Parathyroid adenoma (tissue), 2 donors: ENCODE results near the gene SPDYE2.
"Not testable (repeated sequence)": the region's sequence is repeated elsewhere in the genome, so short reads cannot be mapped to it uniquely, and the experiment has no call there.

Experiments used
- H2AFZ ChIP-seq: fragments of 300-600 bp; sonication (generic); one replicate; pipeline ENCODE4 v1.7.0; 2017; ENCODE audit warnings: antibody characterized with exemption, mild to moderate bottlenecking
- H3K27ac ChIP-seq: fragments of 300-600 bp; sonication (generic); one replicate; pipeline ENCODE4 v1.7.0; 2017
- H3K27me3 ChIP-seq: fragments of 300-600 bp; sonication (generic); one replicate; pipeline ENCODE4 v1.7.0; 2017; ENCODE audit warnings: low read length; ENCODE audit not compliant: control insufficient read depth, insufficient read depth
- H3K36me3 ChIP-seq: fragments of 300-600 bp; sonication (generic); one replicate; pipeline ENCODE4 v1.7.0; 2017; ENCODE audit warnings: low read length; ENCODE audit not compliant: control insufficient read depth, insufficient read depth
- H3K4me1 ChIP-seq: fragments of 300-600 bp; sonication (generic); one replicate; pipeline ENCODE4 v1.7.0; 2017; ENCODE audit warnings: control low read depth
- H3K4me2 ChIP-seq: fragments of 300-600 bp; sonication (generic); one replicate; pipeline ENCODE4 v1.7.0; 2017; ENCODE audit warnings: low read length
- H3K4me3 ChIP-seq: fragments of 300-600 bp; sonication (generic); one replicate; pipeline ENCODE4 v1.7.0; 2017; ENCODE audit warnings: low read depth, low read length
- H3K79me2 ChIP-seq: fragments of 300-600 bp; sonication (generic); one replicate; pipeline ENCODE4 v1.7.0; 2017; ENCODE audit warnings: control low read depth
- H3K9ac ChIP-seq: fragments of 300-600 bp; sonication (generic); one replicate; pipeline ENCODE4 v1.7.0; 2017; ENCODE audit warnings: mild to moderate bottlenecking
- H3K9me3 ChIP-seq: fragments of 300-600 bp; sonication (generic); one replicate; pipeline ENCODE4 v1.7.0; 2017; ENCODE audit warnings: low read length; ENCODE audit not compliant: control insufficient read depth
- donor health status: primary hyperparathyroidism.

SPDYE2 gene

GRCh38 chr7:102516951-102517350 lies 34.1 kb upstream of the SPDYE2 start:
- H3K27ac ChIP-seq, H3K79me2 ChIP-seq, H3K27me3 ChIP-seq, H3K36me3 ChIP-seq, H3K9me3 ChIP-seq, H3K4me2 ChIP-seq, H2AFZ ChIP-seq, H3K4me1 ChIP-seq, H3K4me3 ChIP-seq, H3K9ac ChIP-seq: not testable (repeated sequence)

- H2AFZ ChIP-seq, H3K4me3 ChIP-seq, H3K27ac ChIP-seq, H3K36me3 ChIP-seq, H3K4me2 ChIP-seq, H3K79me2 ChIP-seq, H3K9ac ChIP-seq, H3K27me3 ChIP-seq, H3K4me1 ChIP-seq, H3K9me3 ChIP-seq: not testable (repeated sequence)
Measured at GRCh38 chr7:102517550-102518147, 33.4 kb upstream of the SPDYE2 start, which contains the start of gene RASA4B. TSS of gene RASA4B (minus strand) at chr7:102517777. CDS start at chr7:102517710, 67 bp downstream.

GRCh38 chr7:102520797-102521196 lies 30.2 kb upstream of the SPDYE2 start:
- H3K36me3 ChIP-seq, H3K9ac ChIP-seq, H3K4me1 ChIP-seq, H3K79me2 ChIP-seq, H3K4me3 ChIP-seq, H3K27ac ChIP-seq, H3K4me2 ChIP-seq, H3K9me3 ChIP-seq, H2AFZ ChIP-seq, H3K27me3 ChIP-seq: not testable (repeated sequence)

GRCh38 chr7:102524803-102525202 lies 26.2 kb upstream of the SPDYE2 start:
- H3K9ac ChIP-seq, H3K9me3 ChIP-seq, H3K4me1 ChIP-seq, H3K79me2 ChIP-seq, H3K4me3 ChIP-seq, H3K27ac ChIP-seq, H3K36me3 ChIP-seq, H3K27me3 ChIP-seq, H3K4me2 ChIP-seq, H2AFZ ChIP-seq: not testable (repeated sequence)

GRCh38 chr7:102527182-102527581 lies 23.8 kb upstream of the SPDYE2 start:
- not testable (repeated sequence) for H2AFZ ChIP-seq, H3K36me3 ChIP-seq, H3K9me3 ChIP-seq

GRCh38 chr7:102527822-102528793 lies 22.9 kb upstream of the SPDYE2 start:
- H3K27ac ChIP-seq, H3K79me2 ChIP-seq, H3K36me3 ChIP-seq, H3K27me3 ChIP-seq, H3K9me3 ChIP-seq, H3K9ac ChIP-seq, H3K4me3 ChIP-seq, H3K4me1 ChIP-seq, H2AFZ ChIP-seq, H3K4me2 ChIP-seq: not testable (repeated sequence)

More at GRCh38 chr7:102527182-102527581, 23.8 kb upstream of the SPDYE2 start:
- not testable (repeated sequence) for H3K27ac ChIP-seq, H3K9ac ChIP-seq, H3K4me2 ChIP-seq, H3K4me1 ChIP-seq, H3K27me3 ChIP-seq, H3K79me2 ChIP-seq, H3K4me3 ChIP-seq

- not testable (repeated sequence) for H3K9ac ChIP-seq, H3K27ac ChIP-seq, H3K4me1 ChIP-seq, H3K4me2 ChIP-seq, H3K4me3 ChIP-seq, H2AFZ ChIP-seq, H3K36me3 ChIP-seq, H3K79me2 ChIP-seq, H3K27me3 ChIP-seq, H3K9me3 ChIP-seq
Measured at GRCh38 chr7:102531583-102531982, 19.4 kb upstream of the SPDYE2 start.

GRCh38 chr7:102532127-102532526 lies 18.9 kb upstream of the SPDYE2 start:
- H3K4me2 ChIP-seq, H3K79me2 ChIP-seq, H2AFZ ChIP-seq, H3K4me1 ChIP-seq, H3K36me3 ChIP-seq, H3K9ac ChIP-seq, H3K27ac ChIP-seq, H3K9me3 ChIP-seq, H3K27me3 ChIP-seq, H3K4me3 ChIP-seq: not testable (repeated sequence)

- not testable (repeated sequence) for H3K27ac ChIP-seq, H3K4me1 ChIP-seq, H3K36me3 ChIP-seq, H3K4me3 ChIP-seq, H3K9ac ChIP-seq, H3K27me3 ChIP-seq, H3K4me2 ChIP-seq, H2AFZ ChIP-seq, H3K79me2 ChIP-seq, H3K9me3 ChIP-seq
Measured at GRCh38 chr7:102535062-102535615, 15.9 kb upstream of the SPDYE2 start.

- H2AFZ ChIP-seq, H3K27ac ChIP-seq, H3K79me2 ChIP-seq, H3K4me2 ChIP-seq, H3K4me1 ChIP-seq, H3K9ac ChIP-seq, H3K36me3 ChIP-seq, H3K9me3 ChIP-seq, H3K4me3 ChIP-seq, H3K27me3 ChIP-seq: not testable (repeated sequence)
Measured at GRCh38 chr7:102540604-102541003, 10.4 kb upstream of the SPDYE2 start.

- H3K27ac ChIP-seq, H3K36me3 ChIP-seq, H3K9me3 ChIP-seq, H3K79me2 ChIP-seq, H3K4me1 ChIP-seq, H3K4me3 ChIP-seq, H3K4me2 ChIP-seq, H2AFZ ChIP-seq, H3K27me3 ChIP-seq, H3K9ac ChIP-seq: not testable (repeated sequence)
Measured at GRCh38 chr7:102542083-102542482, 8.9 kb upstream of the SPDYE2 start.
